ENCODE data around the gene TAF6.

Gene TAF6

GRCh38 chr7:100093498-100093897 lies 25.7 kb downstream of the TAF6 start:
- DNase-seq (ENCODE audit: low read depth): no peak

- DNase-seq (ENCODE audit: low read depth): no peak
Observed at GRCh38 chr7:100093054-100093453, 26.1 kb downstream of the TAF6 start.

- DNase-seq (ENCODE audit: low read depth): peak; percentile 23
Observed at GRCh38 chr7:100091411-100092181, 27.6 kb downstream of the TAF6 start.

- DNase-seq (ENCODE audit: low read depth): no peak
Observed at GRCh38 chr7:100090527-100091410, 28.4 kb downstream of the TAF6 start.

GRCh38 chr7:100089458-100090196 lies 29.5 kb downstream of the TAF6 start:
- no peak for DNase-seq (ENCODE audit: low read depth)

- peak; percentile 85 for DNase-seq (ENCODE audit: low read depth)
Observed at GRCh38 chr7:100088621-100089457, 30.3 kb downstream of the TAF6 start, which contains the start of gene COPS6. Gene COPS6 (plus strand): TSS chr7:100088969. CDS start chr7:100088991, 22 bp downstream.

GRCh38 chr7:100088095-100088620 lies 31.0 kb downstream of the TAF6 start:
- DNase-seq (ENCODE audit: low read depth): no peak

GRCh38 chr7:100087055-100087750 lies 32.0 kb downstream of the TAF6 start:
- no peak for DNase-seq (ENCODE audit: low read depth)

- DNase-seq (ENCODE audit: low read depth): no peak
Observed at GRCh38 chr7:100085515-100085914, 33.6 kb downstream of the TAF6 start.

- DNase-seq (ENCODE audit: low read depth): no peak
Observed at GRCh38 chr7:100082978-100083377, 36.2 kb downstream of the TAF6 start.

GRCh38 chr7:100081535-100082102 lies 37.5 kb downstream of the TAF6 start, which contains the start of gene ZNF3:
Gene ZNF3 (minus strand): TSS chr7:100081723. CDS start chr7:100077357, 4,366 bp downstream.
- peak; percentile 99 for DNase-seq (ENCODE audit: low read depth)

- no peak for DNase-seq (ENCODE audit: low read depth)
Observed at GRCh38 chr7:100080907-100081534, 38.1 kb downstream of the TAF6 start.

- no peak for DNase-seq (ENCODE audit: low read depth)
Observed at GRCh38 chr7:100079024-100079560, 40.1 kb downstream of the TAF6 start.

GRCh38 chr7:100077205-100077604 lies 42.0 kb downstream of the TAF6 start:
- no peak for DNase-seq (ENCODE audit: low read depth)

GRCh38 chr7:100075418-100075817 lies 43.7 kb downstream of the TAF6 start:
- DNase-seq (ENCODE audit: low read depth): no peak

- DNase-seq (ENCODE audit: low read depth): no peak
Observed at GRCh38 chr7:100074841-100075240, 44.3 kb downstream of the TAF6 start.

- no peak for DNase-seq (ENCODE audit: low read depth)
Observed at GRCh38 chr7:100072462-100072861, 46.7 kb downstream of the TAF6 start.

- DNase-seq (ENCODE audit: low read depth): no peak
Observed at GRCh38 chr7:100071018-100071723, 48.0 kb downstream of the TAF6 start.

- DNase-seq (ENCODE audit: low read depth): no peak
Observed at GRCh38 chr7:100069991-100070390, 49.2 kb downstream of the TAF6 start.
